Natural killer cell treated with Interleukin-12 subunit alpha and Interleukin-12 subunit beta and Interleukin-15 and Interleukin-18, amount 100 ng/mL, for 72 hours (primary cell): ENCODE measurements around the gene APBA1. TPM values are rescaled to one million over a fixed set of nuclear protein-coding genes. Genes with fewer than 3 reads are reported as not detected.

Source experiments
- ATAC-seq, 2 donors: fragments of 150-1000 bp; cut with Tn5 transposase in 1 of 2; sonication (Bioruptor Pico), chemical (Tn5 transposase) in 1 of 2; 2 replicates each; pipeline ENCODE4 v1.10.0; 2021
- DNase-seq: peaks from one replicate; pipeline ENCODE4 v3.0.0; 2022; ENCODE audit warnings: low spot score
- H3K27ac Mint-ChIP-seq, 2 donors: 1 replicate in 1 of 2; 2 replicates in 1 of 2; pipeline ENCODE4 v1.8.0; 2022; ENCODE audit warnings: mixed read lengths in 2 of 2, mild to moderate bottlenecking in 1 of 2, moderate library complexity in 1 of 2
- H3K27me3 Mint-ChIP-seq, 2 donors: 1 replicate in 1 of 2; 2 replicates in 1 of 2; pipeline ENCODE4 v1.8.0; 2022; ENCODE audit warnings: mixed read lengths in 2 of 2
- H3K36me3 Mint-ChIP-seq: one replicate; pipeline ENCODE4 v1.8.0; 2022; ENCODE audit warnings: mixed read lengths
- H3K4me1 Mint-ChIP-seq, 2 donors: 1 replicate in 1 of 2; 2 replicates in 1 of 2; pipeline ENCODE4 v1.8.0; 2022; ENCODE audit warnings: low read depth in 2 of 2, mixed read lengths in 2 of 2, mild to moderate bottlenecking in 1 of 2
- H3K4me3 Mint-ChIP-seq: one replicate; pipeline ENCODE4 v1.8.0; 2022; ENCODE audit warnings: mixed read lengths
- H3K9me3 Mint-ChIP-seq: 2 replicates; pipeline ENCODE4 v1.8.0; 2022; ENCODE audit warnings: mixed read lengths
- total RNA-seq, 2 donors: library from RNA; stranded (reverse); gene quantifications; one replicate each; pipeline ENCODE4 v1.2.3, GENCODE V29; 2022

APBA1 gene
- total RNA-seq, 2 donors from 2014 or later = 0.57 to 1.3 TPM

DNA sequence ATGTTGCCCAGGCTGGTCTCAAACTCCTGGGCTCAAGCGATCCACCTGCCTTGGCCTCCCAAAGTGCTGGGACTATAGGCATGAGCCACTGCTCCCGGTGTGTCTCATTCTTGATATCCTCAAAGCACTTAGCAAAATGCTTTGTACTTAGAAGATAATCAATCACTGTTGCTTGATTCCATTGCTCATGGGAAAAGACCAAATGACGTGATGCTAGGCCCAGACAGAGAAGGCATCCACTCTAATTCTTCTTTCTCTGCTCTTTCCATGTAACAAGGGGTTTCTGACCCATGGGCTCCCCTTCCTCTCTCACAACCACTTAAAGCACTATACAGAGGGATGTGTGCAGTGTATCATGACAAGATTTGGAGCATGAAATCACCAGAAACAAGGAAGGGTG, 83.0 kb downstream of the APBA1 start:
- no peak for DNase-seq
- Mint-ChIP-seq H3K9me3 (peaks cover 3% of the 10 kb centered on the region), H3K27ac (no peak overlapping the region), H3K36me3 (no peaks in the 10 kb centered on the region), H3K27me3 (peaks cover 10 to 30% of the 10 kb centered on the region in 2 donors), H3K4me1 (no peaks in the 10 kb centered on the region), H3K4me3 (no peak overlapping the region)
- no peak for ATAC-seq

DNA sequence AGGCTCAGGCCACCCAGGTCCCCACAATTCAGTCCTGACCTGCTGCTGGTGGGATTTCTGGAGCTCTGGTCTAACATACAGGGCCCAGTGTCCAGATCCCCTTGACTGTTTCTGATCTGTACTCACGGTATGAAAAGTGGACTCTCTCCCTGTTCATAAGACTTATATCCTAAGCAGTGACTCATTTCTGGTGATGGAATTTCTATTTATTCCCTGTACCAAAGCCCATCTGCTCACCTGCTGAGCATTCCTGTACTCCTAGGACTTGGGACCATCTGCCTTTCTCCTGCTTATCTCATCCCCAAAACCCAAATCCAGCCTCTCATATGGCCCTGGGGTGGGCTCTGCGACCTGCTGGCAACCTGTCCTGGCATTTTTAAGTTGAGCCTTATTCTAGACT, 86.6 kb downstream of the APBA1 start:
- no peak overlapping the region for H3K4me3 Mint-ChIP-seq
- DNase-seq (no peak), ATAC-seq (peak in 1 of 2 donors; percentile 37)
- no peaks in the 10 kb centered on the region for H3K36me3 Mint-ChIP-seq
- peaks cover 0 to 3% of the 10 kb centered on the region in 2 donors for H3K4me1 Mint-ChIP-seq
- H3K27me3 Mint-ChIP-seq = peaks cover 10 to 14% of the 10 kb centered on the region in 2 donors
- H3K9me3 Mint-ChIP-seq = peaks cover 3% of the 10 kb centered on the region
- H3K27ac Mint-ChIP-seq = no peak overlapping the region

DNA sequence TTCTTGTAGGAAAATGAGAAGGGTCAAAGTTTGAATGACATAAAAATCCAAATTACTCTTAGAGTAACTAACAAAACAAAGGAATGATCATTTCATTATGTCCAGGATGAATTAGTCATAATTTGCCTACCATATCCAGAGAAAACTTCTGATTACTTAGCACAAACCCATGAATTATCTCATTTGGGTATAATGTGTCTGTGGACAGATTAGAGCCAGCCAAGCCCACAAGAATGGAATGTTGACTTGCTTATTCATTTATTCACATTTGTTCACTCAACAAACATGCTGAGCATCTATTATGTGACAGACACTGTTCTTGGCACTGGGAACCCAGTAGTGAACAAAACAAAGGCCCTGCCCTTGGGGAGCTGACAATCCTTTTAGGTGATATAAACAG, 87.4 kb downstream of the APBA1 start:
- DNase-seq (no peak), ATAC-seq (no peak)
- Mint-ChIP-seq H3K27ac (no peak overlapping the region), H3K4me3 (no peak overlapping the region), H3K27me3 (peaks cover 12 to 14% of the 10 kb centered on the region in 2 donors), H3K9me3 (peaks cover 3% of the 10 kb centered on the region), H3K36me3 (no peaks in the 10 kb centered on the region), H3K4me1 (peaks cover 0 to 3% of the 10 kb centered on the region in 2 donors)

DNA sequence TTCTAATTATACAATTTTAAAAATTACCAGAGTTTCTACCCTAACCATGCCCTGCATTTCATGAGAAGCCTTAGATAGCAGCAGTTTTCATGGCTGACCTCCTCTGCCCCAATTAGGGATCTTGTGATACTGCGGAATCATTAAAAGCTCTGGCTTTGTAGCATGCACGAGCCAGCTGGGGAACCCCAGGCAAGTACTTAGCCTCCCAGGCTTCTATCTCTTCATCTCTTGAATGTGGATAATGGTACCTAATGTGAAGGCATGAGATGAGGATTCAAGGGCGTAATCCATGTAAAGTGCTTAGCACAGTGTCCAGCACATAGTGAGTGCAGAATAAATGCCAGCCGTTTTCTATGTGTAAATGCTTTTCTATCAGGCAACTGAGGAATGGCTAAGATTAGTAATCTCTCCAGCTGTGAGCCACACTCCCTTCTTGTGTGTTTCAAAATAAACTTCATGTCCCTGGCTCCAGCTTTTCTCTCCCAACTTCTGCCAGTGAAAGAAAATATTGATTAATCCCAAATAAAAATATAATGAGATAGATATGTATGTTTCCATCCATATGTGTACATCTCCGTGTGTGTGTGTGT, 88.4 kb downstream of the APBA1 start:
- no peak overlapping the region for H3K4me3 Mint-ChIP-seq
- H3K27me3 Mint-ChIP-seq = peaks cover 10 to 14% of the 10 kb centered on the region in 2 donors
- ATAC-seq = no peak
- DNase-seq = no peak
- no peak overlapping the region for H3K27ac Mint-ChIP-seq
- peaks cover 3% of the 10 kb centered on the region for H3K9me3 Mint-ChIP-seq
- no peaks in the 10 kb centered on the region for H3K36me3 Mint-ChIP-seq
- H3K4me1 Mint-ChIP-seq = peaks cover 0 to 3% of the 10 kb centered on the region in 2 donors

DNA sequence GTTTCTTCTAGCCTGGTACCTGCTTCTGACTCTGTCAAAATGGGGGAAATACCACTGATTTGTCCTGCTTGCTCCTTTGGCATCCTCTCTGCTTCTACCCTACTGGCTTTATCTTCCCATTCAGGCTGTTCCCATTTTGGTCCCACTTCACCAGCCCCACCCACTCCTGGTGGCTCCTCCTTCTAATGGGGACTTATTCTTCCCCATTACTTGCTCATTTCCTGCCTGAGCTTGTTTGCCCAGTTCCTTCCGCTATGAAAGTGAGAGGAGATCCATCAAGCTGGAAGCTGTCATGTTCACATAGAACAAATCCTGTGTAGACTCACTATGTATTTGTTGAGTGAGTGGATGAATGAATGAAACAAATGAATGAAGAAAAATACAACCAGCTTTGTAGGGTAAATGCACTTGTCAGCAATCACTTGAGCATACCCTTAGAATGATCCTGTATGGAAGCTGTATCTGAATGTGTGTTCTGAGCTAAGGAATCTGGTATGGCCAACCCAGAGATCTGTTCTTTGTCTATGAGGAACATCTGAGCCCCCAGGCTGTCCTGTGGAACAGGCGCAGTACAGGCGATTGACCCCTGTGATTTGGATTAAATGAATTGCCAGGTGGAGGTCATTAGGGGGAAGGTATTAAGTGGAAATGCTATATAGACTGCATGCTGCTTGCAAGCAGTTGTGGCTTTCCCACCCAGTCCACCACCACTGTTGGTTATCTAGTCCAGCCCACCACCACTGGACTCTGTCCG, 89.5 kb downstream of the APBA1 start:
- DNase-seq (no peak), ATAC-seq (no peak)
- no peaks in the 10 kb centered on the region for H3K36me3 Mint-ChIP-seq
- no peak overlapping the region for H3K27ac Mint-ChIP-seq
- peaks cover 0 to 3% of the 10 kb centered on the region in 2 donors for H3K4me1 Mint-ChIP-seq
- H3K9me3 Mint-ChIP-seq = no peaks in the 10 kb centered on the region
- H3K4me3 Mint-ChIP-seq = no peak overlapping the region
- H3K27me3 Mint-ChIP-seq = peaks cover 7 to 14% of the 10 kb centered on the region in 2 donors

DNA sequence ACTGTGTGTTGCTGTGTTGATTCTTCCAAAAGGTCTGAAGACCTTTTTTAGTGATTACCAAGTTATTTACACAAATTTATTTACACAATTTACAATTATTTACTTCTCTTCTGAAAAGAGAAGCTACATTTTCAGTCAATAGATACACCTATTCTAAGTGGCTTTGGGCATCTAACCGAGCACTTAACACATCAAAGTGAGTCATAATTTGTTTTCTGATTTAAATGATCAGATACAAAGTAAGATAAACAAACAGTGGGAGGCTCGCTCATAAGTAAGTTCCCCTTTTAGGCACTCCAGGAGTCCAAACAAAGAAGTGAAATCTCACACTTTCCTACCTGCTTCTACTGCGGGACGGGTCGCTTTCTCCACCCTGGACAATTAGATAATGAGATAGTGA, 90.2 kb downstream of the APBA1 start:
- no peaks in the 10 kb centered on the region for H3K9me3 Mint-ChIP-seq
- no peak overlapping the region for H3K27ac Mint-ChIP-seq
- DNase-seq = no peak
- H3K4me1 Mint-ChIP-seq = peaks cover 0 to 3% of the 10 kb centered on the region in 2 donors
- peaks cover 7 to 14% of the 10 kb centered on the region in 2 donors for H3K27me3 Mint-ChIP-seq
- no peaks in the 10 kb centered on the region for H3K36me3 Mint-ChIP-seq
- no peak for ATAC-seq
- H3K4me3 Mint-ChIP-seq = no peak overlapping the region

DNA sequence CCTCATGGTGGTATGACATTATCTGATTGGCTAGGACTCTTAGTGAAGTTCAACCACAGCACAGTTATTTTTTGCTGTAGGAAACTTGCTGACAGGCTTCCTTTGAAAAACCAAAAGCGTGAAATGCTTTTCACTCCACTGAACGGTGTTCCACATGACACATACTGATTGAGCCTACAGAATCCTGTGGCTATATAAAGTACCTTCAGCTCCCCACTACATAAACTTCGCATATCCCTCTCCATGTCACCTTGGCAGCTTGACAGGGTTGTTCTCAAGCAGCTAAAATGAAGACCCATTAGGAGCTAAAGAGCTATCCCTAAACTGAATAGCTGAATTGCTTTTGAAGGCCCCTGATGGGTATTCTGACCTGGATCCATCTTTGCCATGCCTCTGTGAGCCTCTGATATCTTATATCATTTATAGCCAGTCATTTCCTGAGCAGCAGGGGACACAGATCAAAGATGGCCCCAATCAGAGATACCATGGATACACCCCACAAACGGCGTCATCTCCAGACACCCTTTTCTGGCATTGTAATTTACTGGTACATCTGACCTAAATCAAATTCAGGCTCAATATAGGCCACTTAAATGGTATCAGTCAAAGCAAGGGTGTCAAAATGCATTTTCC, 91.5 kb downstream of the APBA1 start:
- DNase-seq = no peak
- no peak overlapping the region for H3K27ac Mint-ChIP-seq

DNA sequence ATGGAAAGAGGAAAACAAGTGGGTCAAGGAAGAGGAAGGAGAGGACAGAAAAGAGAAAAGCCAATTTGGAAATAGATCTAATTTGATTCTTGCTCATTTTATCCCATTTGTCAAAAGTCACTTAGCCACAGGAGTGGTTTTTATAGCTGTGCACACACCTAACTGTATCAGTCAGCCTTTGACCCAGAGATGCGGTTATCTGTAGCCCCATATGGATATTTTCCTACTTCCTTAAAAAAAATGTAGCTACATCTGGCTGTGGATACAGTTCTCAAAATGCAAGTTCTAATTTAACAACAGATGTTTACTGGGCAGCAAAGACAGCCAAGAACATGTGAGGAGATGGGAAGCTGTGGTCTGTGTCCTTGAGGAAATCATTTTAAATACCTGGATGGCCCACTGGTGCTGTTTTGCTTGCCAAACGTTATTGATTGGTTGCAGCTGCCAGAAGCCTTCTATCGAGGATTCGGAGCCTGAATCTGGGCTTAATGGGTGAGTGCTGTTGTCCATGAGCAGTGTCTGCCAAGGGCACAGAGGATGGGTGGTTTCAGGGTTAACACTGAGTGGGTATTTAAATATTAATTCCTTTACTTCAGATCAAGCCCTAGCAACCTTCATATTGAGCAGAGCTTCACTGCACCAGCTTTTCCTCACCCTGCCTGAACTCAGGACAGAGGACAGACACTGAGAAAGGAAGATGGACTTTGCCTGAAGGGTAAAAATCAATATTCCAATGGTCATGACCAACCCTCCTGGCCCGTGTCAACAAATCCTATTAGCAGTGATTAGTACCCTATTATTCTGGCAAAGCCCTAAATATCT, 92.2 kb downstream of the APBA1 start:
- no peaks in the 10 kb centered on the region for H3K36me3 Mint-ChIP-seq
- H3K9me3 Mint-ChIP-seq = no peaks in the 10 kb centered on the region
- no peak overlapping the region for H3K4me3 Mint-ChIP-seq
- peaks cover 0 to 3% of the 10 kb centered on the region in 2 donors for H3K4me1 Mint-ChIP-seq
- H3K27me3 Mint-ChIP-seq = peaks cover 5 to 7% of the 10 kb centered on the region in 2 donors
- ATAC-seq (no peak), DNase-seq (no peak)
- H3K27ac Mint-ChIP-seq = no peak overlapping the region

More for the DNA sequence above, 91.5 kb downstream of the APBA1 start:
- Mint-ChIP-seq H3K36me3 (no peaks in the 10 kb centered on the region), H3K27me3 (peaks cover 5 to 7% of the 10 kb centered on the region in 2 donors), H3K9me3 (no peaks in the 10 kb centered on the region), H3K4me3 (no peak overlapping the region), H3K4me1 (peaks cover 0 to 3% of the 10 kb centered on the region in 2 donors)
- no peak for ATAC-seq

DNA sequence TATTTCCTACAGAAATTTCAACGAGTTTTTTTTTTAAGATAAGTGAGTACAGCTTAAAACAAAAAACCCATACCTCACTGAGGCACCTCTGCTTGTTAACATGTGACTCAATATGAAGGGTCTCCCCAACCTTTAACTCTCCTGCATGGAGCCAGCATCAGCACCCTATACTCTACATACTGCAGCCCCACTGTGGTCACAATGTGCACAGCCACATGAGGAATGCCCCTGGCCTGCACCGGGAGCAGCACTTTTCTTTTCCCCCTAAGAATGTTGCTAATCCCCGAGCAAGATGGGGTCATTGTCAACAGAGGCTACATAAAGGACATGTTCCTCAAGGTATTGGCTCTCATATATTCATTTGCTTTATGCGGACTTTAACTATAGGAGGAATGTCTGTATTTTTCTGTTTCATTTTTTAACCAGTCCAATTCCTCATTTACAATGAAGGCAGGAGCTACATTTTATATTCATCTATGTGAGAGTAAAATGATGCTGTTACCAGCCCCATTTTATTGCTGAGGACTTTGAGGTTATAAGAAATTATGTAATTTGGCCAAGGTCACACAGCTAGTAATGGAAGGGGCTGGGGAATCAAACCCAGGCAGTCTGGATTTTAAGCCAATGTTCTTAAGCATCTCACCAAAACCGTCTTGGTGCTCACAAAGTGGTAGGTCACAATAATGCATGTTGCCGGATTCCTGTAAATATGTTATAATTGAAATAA, 93.0 kb downstream of the APBA1 start:
- Mint-ChIP-seq H3K27ac (no peak overlapping the region), H3K4me3 (no peak overlapping the region), H3K9me3 (no peaks in the 10 kb centered on the region), H3K36me3 (no peaks in the 10 kb centered on the region), H3K27me3 (peaks cover 5 to 7% of the 10 kb centered on the region in 2 donors), H3K4me1 (peaks cover 0 to 3% of the 10 kb centered on the region in 2 donors)
- DNase-seq (no peak), ATAC-seq (no peak)

DNA sequence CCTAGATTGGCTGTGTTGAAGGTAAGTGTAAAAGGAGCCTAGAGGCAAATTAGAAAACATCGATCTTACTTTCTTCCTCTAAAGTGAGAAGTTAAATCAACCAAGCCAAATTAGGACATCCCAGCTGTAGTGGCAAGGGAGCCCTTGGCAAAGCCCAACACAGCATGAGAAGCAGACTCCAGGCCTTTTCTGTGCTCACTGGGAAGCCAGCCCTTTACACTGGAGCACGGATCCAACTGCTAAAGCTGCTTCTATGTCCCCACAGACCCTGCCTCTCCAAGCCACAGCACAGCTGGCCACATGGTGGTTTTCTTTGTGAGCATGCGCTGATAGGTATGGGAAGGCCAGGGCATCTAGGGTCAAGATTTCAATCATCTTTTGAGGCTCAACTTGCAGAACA, 94.1 kb downstream of the APBA1 start:
- Mint-ChIP-seq H3K27ac (no peak overlapping the region), H3K9me3 (no peaks in the 10 kb centered on the region), H3K4me1 (peaks cover 0 to 3% of the 10 kb centered on the region in 2 donors), H3K27me3 (peaks cover 5 to 7% of the 10 kb centered on the region in 2 donors), H3K4me3 (no peak overlapping the region), H3K36me3 (no peaks in the 10 kb centered on the region)
- DNase-seq = no peak
- no peak for ATAC-seq

DNA sequence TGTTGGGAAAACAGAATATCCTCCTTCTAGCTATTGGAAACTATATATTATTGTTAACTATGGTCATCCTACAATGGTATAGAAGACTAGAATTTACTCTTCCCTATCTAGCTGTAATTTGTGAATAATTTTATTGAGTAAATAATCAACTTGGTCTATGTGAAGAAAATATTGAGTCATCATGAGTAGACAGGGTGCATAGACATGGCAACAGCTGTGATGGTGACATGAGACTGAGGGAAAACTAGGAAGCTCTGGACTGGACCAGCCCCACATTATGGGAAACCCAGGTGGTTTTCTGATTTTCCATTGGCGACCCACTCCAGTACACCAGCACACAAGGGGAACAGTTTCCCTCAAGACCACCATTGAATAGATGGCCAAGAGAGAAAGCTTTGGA, 95.0 kb downstream of the APBA1 start:
- Mint-ChIP-seq H3K4me1 (no peaks in the 10 kb centered on the region), H3K9me3 (no peaks in the 10 kb centered on the region), H3K27ac (no peak overlapping the region), H3K4me3 (no peak overlapping the region), H3K36me3 (no peaks in the 10 kb centered on the region), H3K27me3 (peaks cover 8 to 9% of the 10 kb centered on the region in 2 donors)
- DNase-seq (no peak), ATAC-seq (no peak)

DNA sequence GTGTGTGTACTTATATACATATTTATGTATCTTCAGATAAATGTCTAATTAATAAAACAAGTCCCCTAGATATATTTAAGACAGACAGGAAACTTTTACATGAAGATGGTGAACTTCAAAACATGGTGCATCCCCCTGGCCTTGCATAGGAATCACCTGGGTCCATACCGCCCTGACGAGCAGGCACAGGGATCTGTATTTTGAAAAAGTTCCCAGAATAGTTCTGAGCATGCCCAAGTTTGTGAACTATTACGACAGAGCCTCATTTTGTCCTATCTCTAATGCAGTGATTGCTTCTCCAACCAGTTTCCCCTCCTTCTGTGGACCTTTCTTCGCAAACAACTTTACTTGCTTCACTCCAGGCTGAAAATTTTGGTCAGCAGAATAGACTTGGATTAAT, 98.1 kb downstream of the APBA1 start:
- Mint-ChIP-seq H3K9me3 (no peaks in the 10 kb centered on the region), H3K4me1 (no peaks in the 10 kb centered on the region), H3K27me3 (peaks cover 7 to 9% of the 10 kb centered on the region in 2 donors), H3K27ac (no peak overlapping the region), H3K36me3 (no peaks in the 10 kb centered on the region), H3K4me3 (no peak overlapping the region)
- no peak for ATAC-seq
- no peak for DNase-seq

DNA sequence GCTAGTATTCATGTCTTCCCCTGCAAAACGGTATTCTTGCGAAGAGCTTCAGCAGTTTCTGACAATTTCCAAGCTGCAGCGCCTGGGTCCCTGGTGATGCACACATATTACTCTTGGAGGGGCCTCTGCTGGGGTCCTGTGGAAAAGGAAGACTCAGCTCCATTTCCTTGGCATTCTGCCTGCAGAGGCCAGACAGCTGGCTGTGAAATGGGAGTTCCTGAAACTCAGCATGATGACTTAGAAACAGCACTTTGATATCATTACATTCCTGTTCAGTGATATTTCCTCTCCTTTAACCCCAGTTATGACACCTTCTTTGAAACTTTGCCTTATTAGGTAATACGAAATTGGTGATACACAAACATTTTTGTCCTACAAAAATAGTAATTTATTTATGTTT, 98.5 kb downstream of the APBA1 start:
- ATAC-seq (no peak), DNase-seq (no peak)
- no peak overlapping the region for H3K4me3 Mint-ChIP-seq
- no peaks in the 10 kb centered on the region for H3K9me3 Mint-ChIP-seq
- peaks cover 7 to 9% of the 10 kb centered on the region in 2 donors for H3K27me3 Mint-ChIP-seq
- H3K36me3 Mint-ChIP-seq = no peaks in the 10 kb centered on the region
- H3K4me1 Mint-ChIP-seq = no peaks in the 10 kb centered on the region
- H3K27ac Mint-ChIP-seq = no peak overlapping the region
